Measurements from ENCODE around the gene TREX2.

TREX2 gene

GRCh38 chrX:153450949-153451277 lies 5.1 kb upstream of the TREX2 start:
- no peaks in the 10 kb centered on the region for H3K27me3 ChIP-seq (replicated peaks; ENCODE audit: control insufficient read depth, insufficient read depth, low read length)
- DNase-seq (ENCODE audit: low read depth), result no peak
- H3K36me3 ChIP-seq (ENCODE audit: control insufficient read depth, insufficient read depth, low read length, severe bottlenecking), result no peaks in the 10 kb centered on the region
- no peaks in the 10 kb centered on the region for H3K9me3 ChIP-seq (ENCODE audit: control insufficient read depth, low read length)
- H3K4me1 ChIP-seq (ENCODE audit: control insufficient read depth, insufficient read depth, low read length), result no peaks in the 10 kb centered on the region
- no peak overlapping the region for H3K9ac ChIP-seq (ENCODE audit: low read length)
- no peak overlapping the region for H3K4me3 ChIP-seq (ENCODE audit: low read length)

- no peak for DNase-seq (ENCODE audit: low read depth)
- Histone ChIP-seq H3K4me3 (ENCODE audit: low read length) (no peak overlapping the region), H3K4me1 (ENCODE audit: control insufficient read depth, insufficient read depth, low read length) (no peaks in the 10 kb centered on the region), H3K9ac (ENCODE audit: low read length) (no peak overlapping the region), H3K9me3 (ENCODE audit: control insufficient read depth, low read length) (no peaks in the 10 kb centered on the region), H3K27me3 (replicated peaks; ENCODE audit: control insufficient read depth, insufficient read depth, low read length) (no peaks in the 10 kb centered on the region), H3K36me3 (ENCODE audit: control insufficient read depth, insufficient read depth, low read length, severe bottlenecking) (no peaks in the 10 kb centered on the region)
Observed at GRCh38 chrX:153450114-153450948, 4.5 kb upstream of the TREX2 start.

- no peaks in the 10 kb centered on the region for H3K27me3 ChIP-seq (replicated peaks; ENCODE audit: control insufficient read depth, insufficient read depth, low read length)
- H3K4me1 ChIP-seq (ENCODE audit: control insufficient read depth, insufficient read depth, low read length), result no peaks in the 10 kb centered on the region
- no peaks in the 10 kb centered on the region for H3K9me3 ChIP-seq (ENCODE audit: control insufficient read depth, low read length)
- H3K4me3 ChIP-seq (ENCODE audit: low read length), result no peak overlapping the region
- H3K36me3 ChIP-seq (ENCODE audit: control insufficient read depth, insufficient read depth, low read length, severe bottlenecking), result no peaks in the 10 kb centered on the region
- no peak overlapping the region for H3K9ac ChIP-seq (ENCODE audit: low read length)
- DNase-seq (ENCODE audit: low read depth), result no peak
Observed at GRCh38 chrX:153449368-153450113, 3.7 kb upstream of the TREX2 start.

GRCh38 chrX:153448556-153449367 lies 2.9 kb upstream of the TREX2 start:
- Histone ChIP-seq H3K27me3 (replicated peaks; ENCODE audit: control insufficient read depth, insufficient read depth, low read length) (peaks cover 2% of the 10 kb centered on the region), H3K9me3 (ENCODE audit: control insufficient read depth, low read length) (no peaks in the 10 kb centered on the region), H3K4me3 (ENCODE audit: low read length) (no peak overlapping the region), H3K9ac (ENCODE audit: low read length) (no peak overlapping the region), H3K36me3 (ENCODE audit: control insufficient read depth, insufficient read depth, low read length, severe bottlenecking) (no peaks in the 10 kb centered on the region), H3K4me1 (ENCODE audit: control insufficient read depth, insufficient read depth, low read length) (no peaks in the 10 kb centered on the region)
- no peak for DNase-seq (ENCODE audit: low read depth)

GRCh38 chrX:153447581-153447960 lies 1.7 kb upstream of the TREX2 start:
- H3K36me3 ChIP-seq (ENCODE audit: control insufficient read depth, insufficient read depth, low read length, severe bottlenecking), result no peaks in the 10 kb centered on the region
- H3K4me1 ChIP-seq (ENCODE audit: control insufficient read depth, insufficient read depth, low read length), result no peaks in the 10 kb centered on the region
- no peaks in the 10 kb centered on the region for H3K9me3 ChIP-seq (ENCODE audit: control insufficient read depth, low read length)
- no peak overlapping the region for H3K9ac ChIP-seq (ENCODE audit: low read length)
- H3K27me3 ChIP-seq (replicated peaks; ENCODE audit: control insufficient read depth, insufficient read depth, low read length), result peaks cover 2% of the 10 kb centered on the region
- no peak for DNase-seq (ENCODE audit: low read depth)
- H3K4me3 ChIP-seq (ENCODE audit: low read length), result no peak overlapping the region

- Histone ChIP-seq H3K4me1 (ENCODE audit: control insufficient read depth, insufficient read depth, low read length) (no peaks in the 10 kb centered on the region), H3K27me3 (replicated peaks; ENCODE audit: control insufficient read depth, insufficient read depth, low read length) (peaks cover 4% of the 10 kb centered on the region), H3K4me3 (ENCODE audit: low read length) (no peak overlapping the region), H3K36me3 (ENCODE audit: control insufficient read depth, insufficient read depth, low read length, severe bottlenecking) (no peaks in the 10 kb centered on the region), H3K9ac (ENCODE audit: low read length) (no peak overlapping the region), H3K9me3 (ENCODE audit: control insufficient read depth, low read length) (no peaks in the 10 kb centered on the region)
- DNase-seq (ENCODE audit: low read depth), result no peak
Observed at GRCh38 chrX:153446950-153447580, 1.2 kb upstream of the TREX2 start.

GRCh38 chrX:153446636-153446936 lies 730 bp upstream of the TREX2 start:
- Histone ChIP-seq H3K27me3 (replicated peaks; ENCODE audit: control insufficient read depth, insufficient read depth, low read length) (peaks cover 9% of the 10 kb centered on the region), H3K4me3 (ENCODE audit: low read length) (no peak overlapping the region), H3K4me1 (ENCODE audit: control insufficient read depth, insufficient read depth, low read length) (no peaks in the 10 kb centered on the region), H3K9ac (ENCODE audit: low read length) (no peak overlapping the region), H3K9me3 (ENCODE audit: control insufficient read depth, low read length) (no peaks in the 10 kb centered on the region), H3K36me3 (ENCODE audit: control insufficient read depth, insufficient read depth, low read length, severe bottlenecking) (no peaks in the 10 kb centered on the region)
- no peak for DNase-seq (ENCODE audit: low read depth)

- no peak overlapping the region for H3K9ac ChIP-seq (ENCODE audit: low read length)
Observed at GRCh38 chrX:153445106-153445855, 575 bp downstream of the TREX2 start.

GRCh38 chrX:153444333-153445011 lies 1.4 kb downstream of the TREX2 start:
- H3K4me1 ChIP-seq (ENCODE audit: control insufficient read depth, insufficient read depth, low read length), result no peaks in the 10 kb centered on the region
- H3K9ac ChIP-seq (ENCODE audit: low read length), result no peak overlapping the region
- no peaks in the 10 kb centered on the region for H3K36me3 ChIP-seq (ENCODE audit: control insufficient read depth, insufficient read depth, low read length, severe bottlenecking)
- H3K4me3 ChIP-seq (ENCODE audit: low read length), result no peak overlapping the region
- no peak for DNase-seq (ENCODE audit: low read depth)
- H3K27me3 ChIP-seq (replicated peaks; ENCODE audit: control insufficient read depth, insufficient read depth, low read length), result peaks cover 26% of the 10 kb centered on the region
- no peaks in the 10 kb centered on the region for H3K9me3 ChIP-seq (ENCODE audit: control insufficient read depth, low read length)

More at GRCh38 chrX:153445106-153445855, 575 bp downstream of the TREX2 start:
- no peaks in the 10 kb centered on the region for H3K36me3 ChIP-seq (ENCODE audit: control insufficient read depth, insufficient read depth, low read length, severe bottlenecking)
- H3K4me1 ChIP-seq (ENCODE audit: control insufficient read depth, insufficient read depth, low read length), result no peaks in the 10 kb centered on the region
- no peaks in the 10 kb centered on the region for H3K9me3 ChIP-seq (ENCODE audit: control insufficient read depth, low read length)
- peaks cover 21% of the 10 kb centered on the region for H3K27me3 ChIP-seq (replicated peaks; ENCODE audit: control insufficient read depth, insufficient read depth, low read length)
- DNase-seq (ENCODE audit: low read depth), result no peak
- no peak overlapping the region for H3K4me3 ChIP-seq (ENCODE audit: low read length)

All from adipocyte (in vitro differentiated cells).